GM12878 (cell line): Measurements from ENCODE around the gene TIMM17B. TPM values are rescaled to one million over a fixed set of nuclear protein-coding genes. Genes with fewer than 3 reads are reported as not detected.

Experiments used
- ATF3 ChIP-seq: IDR thresholded peaks from 2 replicates; pipeline ENCODE4 v1.6.1; 2011; ENCODE audit warnings: low read depth, mild to moderate bottlenecking, low read length, moderate library complexity, borderline replicate concordance; ENCODE audit errors: extremely low read depth
- ATF7 ChIP-seq: fragments of 450-650 bp; IDR thresholded peaks from 2 replicates; pipeline ENCODE4 v1.6.1; 2016; ENCODE audit warnings: low read depth, mild to moderate bottlenecking
- E2F4 ChIP-seq: IDR thresholded peaks from 2 replicates; pipeline ENCODE4 v1.6.1; 2012; ENCODE audit warnings: low read depth, low read length, improper control_type of control experiment
- EP300 ChIP-seq, 2 experiments: fragments of 150-350 bp in 1 of 2; IDR thresholded peaks; 2 replicates each; pipeline ENCODE4 v1.6.1; 2011 to 2012; ENCODE audit warnings: low read depth in 2 of 2, low read length in 2 of 2, borderline replicate concordance in 1 of 2, improper control_type of control experiment in 1 of 2, inconsistent platforms in 1 of 2; ENCODE audit not compliant: control insufficient read depth in 1 of 2
- ETV6 ChIP-seq, 2 experiments: fragments of 450-650 bp in 1 of 2; IDR thresholded peaks in 1 of 2; conservative IDR thresholded peaks in 1 of 2; 2 replicates each; pipeline ENCODE4 v1.6.1; 2014; ENCODE audit warnings: antibody characterized with exemption in 1 of 2, borderline replicate concordance in 1 of 2, low read depth in 1 of 2, mild to moderate bottlenecking in 1 of 2, moderate library complexity in 1 of 2
- HDGF ChIP-seq: fragments of 450-650 bp; IDR thresholded peaks from 2 replicates; pipeline ENCODE4 v1.6.1; 2016; ENCODE audit warnings: antibody characterized with exemption
- MAX ChIP-seq: IDR thresholded peaks from 2 replicates; pipeline ENCODE4 v1.6.1; 2012; ENCODE audit warnings: low read depth, low read length, improper control_type of control experiment
- NR2C1 ChIP-seq: fragments of 450-650 bp; IDR thresholded peaks from 2 replicates; pipeline ENCODE4 v1.6.1; 2017; ENCODE audit warnings: antibody characterized with exemption, mild to moderate bottlenecking, moderate library complexity
- PRDM15 ChIP-seq: fragments of 450-650 bp; formaldehyde crosslinking; IDR thresholded peaks from 2 replicates; pipeline ENCODE4 v1.4.0; 2020; ENCODE audit warnings: mild to moderate bottlenecking, moderate library complexity
- RB1 ChIP-seq: fragments of 450-650 bp; formaldehyde crosslinking; IDR thresholded peaks from 2 replicates; pipeline ENCODE4 v1.6.1; 2017; ENCODE audit warnings: mild to moderate bottlenecking, borderline replicate concordance
- RELB ChIP-seq: fragments of 450-650 bp; IDR thresholded peaks from 2 replicates; pipeline ENCODE4 v1.6.1; 2017; ENCODE audit warnings: low read depth, mild to moderate bottlenecking, moderate library complexity
- SIN3A ChIP-seq: IDR thresholded peaks from 2 replicates; pipeline ENCODE4 v1.6.1; 2012; ENCODE audit warnings: low read depth, low read length, improper control_type of control experiment
- SMAD1 ChIP-seq: fragments of 450-650 bp; IDR thresholded peaks from 2 replicates; pipeline ENCODE4 v1.6.1; 2018; ENCODE audit warnings: mild to moderate bottlenecking, low read depth; ENCODE audit not compliant: partially characterized antibody
- SPI1 ChIP-seq: IDR thresholded peaks from 2 replicates; pipeline ENCODE4 v1.6.1; 2011; ENCODE audit warnings: low read depth, mild to moderate bottlenecking, low read length, moderate library complexity, borderline replicate concordance; ENCODE audit not compliant: insufficient read depth
- SRF ChIP-seq, 2 experiments: IDR thresholded peaks; 2 replicates each; pipeline ENCODE4 v1.6.1; 2011; ENCODE audit warnings: low read depth in 2 of 2, low read length in 2 of 2, mild to moderate bottlenecking in 1 of 2, moderate library complexity in 1 of 2
- SUPT20H ChIP-seq: IDR thresholded peaks from 2 replicates; pipeline ENCODE4 v1.6.1; 2011; ENCODE audit warnings: low read depth, mild to moderate bottlenecking, low read length, moderate library complexity, borderline replicate concordance; ENCODE audit not compliant: control insufficient read depth
- TBL1XR1 ChIP-seq: IDR thresholded peaks from 2 replicates; pipeline ENCODE4 v1.6.1; 2012; ENCODE audit warnings: low read depth, low read length, improper control_type of control experiment
- USF2 ChIP-seq: IDR thresholded peaks from 2 replicates; pipeline ENCODE4 v1.6.1; 2011; ENCODE audit warnings: low read depth, low read length, improper control_type of control experiment, borderline replicate concordance
- ZNF622 ChIP-seq: fragments of 450-650 bp; IDR thresholded peaks from 2 replicates; pipeline ENCODE4 v1.6.1; 2017; ENCODE audit warnings: mild to moderate bottlenecking, inconsistent platforms
- ZSCAN29 ChIP-seq: fragments of 450-650 bp; IDR thresholded peaks from 2 replicates; pipeline ENCODE4 v1.6.1; 2017; ENCODE audit warnings: mild to moderate bottlenecking, moderate library complexity
- polyA plus RNA-seq, 11 experiments: library from polyadenylated mRNA; depleted of rRNA in 4 of 11; unstranded in 6 of 11; stranded (reverse) in 5 of 11; fragments of >200 nt; fragmentation: Nextera tagmentation in 4 of 11; fragmentation: Illumina TruSeq in 1 of 11; extraction: Ambion mirVana in 4 of 11; extraction: Trizol in 1 of 11; gene quantifications; 1 replicate in 1 of 11; 2 replicates in 10 of 11; pipeline versions ENCODE4 v1.2.1 to v1.2.3, GENCODE V29; 2011 to 2016; ENCODE audit warnings: inconsistent platforms in 2 of 11, missing spikeins in 2 of 11, low read depth in 1 of 11
- total RNA-seq, 4 experiments: library from RNA; depleted of rRNA in 3 of 4; stranded (reverse); fragments of >200 nt in 3 of 4; fragmentation: Illumina TruSeq in 1 of 4; extraction: Trizol in 1 of 4; gene quantifications; 2 replicates each; pipeline versions ENCODE4 v1.2.1 to v1.2.3, GENCODE V29; 2013 to 2021

TIMM17B gene
- total and polyA plus RNA-seq, 10 of the 15 experiments (the other 5 are each of a cell fraction or from before 2014, with no cell fraction given), result 4.5 to 88.7 (median 47.5) TPM

- TF ChIP-seq PRDM15 (no peak), EP300 (IDR thresholded peaks at IDR 0.05; ENCODE audit: borderline replicate concordance in 1 of 2, control insufficient read depth in 1 of 2, low read depth in 2 of 2, low read length in 2 of 2) (peak; percentile 97 to 98), SUPT20H (no peak), SMAD1 (peak; percentile 39), RB1 (peak; percentile 76; the same call in 1 of the 2 replicates), SPI1 (peak; percentile 88), TBL1XR1 (peak; percentile 100), ZSCAN29 (no peak), RELB (peak; percentile 90), ZNF622 (no peak), MAX (peak; percentile 75; the same call in 1 of the 2 replicates), E2F4 (no peak), HDGF (no peak), SIN3A (peak; percentile 80), USF2 (peak; percentile 63; the same call in 1 of the 2 replicates), ATF3 (0 out of 2 replicates have a peak, but pooled peaks have one; percentile 39), ETV6 (conservative IDR thresholded peaks at IDR 0.05 in 1 of 2, IDR thresholded peaks at IDR 0.05 in 1 of 2; ENCODE audit: borderline replicate concordance in 1 of 2, low read depth in 1 of 2) (peak in 1 of 2 experiments; percentile 62; a peak in 1 of 4 replicates), SRF (IDR thresholded peaks at IDR 0.05; ENCODE audit: low read depth in 2 of 2, low read length in 2 of 2) (no peak), NR2C1 (peak; percentile 32; the same call in 1 of the 2 replicates), ATF7 (peak; percentile 64)
Observed at GRCh38 chrX:48937054-48937907, 39.7 kb upstream of the TIMM17B start (continued).
